Fibroblast of lung (primary cell): ENCODE data around the gene CENPE. TPM values are rescaled to one million over a fixed set of nuclear protein-coding genes. Genes with fewer than 3 reads are reported as not detected.
A peak's percentile ranks its signal among the peaks of the same experiment; 100 is the strongest.

Experiments
- DNase-seq, 2 donors: peaks; one replicate each; pipeline versions ENCODE4 v3.0.0 to v3.0.0-alpha.2; 2010; ENCODE audit warnings: low read depth in 2 of 2
- H2AFZ ChIP-seq: 2 replicates; pipeline ENCODE4 v1.5.1; 2012; ENCODE audit warnings: low read length, control low read depth, inconsistent platforms
- H3K27ac ChIP-seq: 2 replicates; pipeline ENCODE4 v1.5.1; 2011; ENCODE audit warnings: low read length, control low read depth; ENCODE audit not compliant: insufficient read depth
- H3K27me3 ChIP-seq: 2 replicates; pipeline ENCODE4 v1.5.1; 2011; ENCODE audit warnings: mild to moderate bottlenecking, low read length; ENCODE audit not compliant: control insufficient read depth, insufficient read depth
- H3K36me3 ChIP-seq: 2 replicates; pipeline ENCODE4 v1.5.1; 2011; ENCODE audit warnings: low read length; ENCODE audit not compliant: control insufficient read depth, insufficient read depth
- H3K4me1 ChIP-seq: 2 replicates; pipeline ENCODE4 v1.5.1; 2011; ENCODE audit warnings: low read length; ENCODE audit not compliant: control insufficient read depth, insufficient read depth; ENCODE audit errors: extremely low read depth
- H3K4me2 ChIP-seq: 2 replicates; pipeline ENCODE4 v1.5.1; 2011; ENCODE audit warnings: low read length, control low read depth; ENCODE audit not compliant: insufficient read depth; ENCODE audit errors: extremely low read depth
- H3K4me3 ChIP-seq, 4 experiments: fragments of 200-600 bp in 1 of 4; sonication (generic) in 1 of 4; replicated peaks in 1 of 4; 2 replicates each; pipeline ENCODE4 v1.5.1; 2011 to 2016; ENCODE audit warnings: low read length in 4 of 4, low read depth in 3 of 4, mild to moderate bottlenecking in 3 of 4, control low read depth in 2 of 4, inconsistent platforms in 1 of 4, mixed read lengths in 1 of 4; ENCODE audit not compliant: insufficient read depth in 1 of 4; ENCODE audit errors: control extremely low read depth in 1 of 4
- H3K79me2 ChIP-seq: 2 replicates; pipeline ENCODE4 v1.5.1; 2012; ENCODE audit warnings: mild to moderate bottlenecking, low read length, inconsistent platforms; ENCODE audit not compliant: control insufficient read depth, insufficient read depth
- H3K9ac ChIP-seq: 2 replicates; pipeline ENCODE4 v1.5.1; 2011; ENCODE audit warnings: mild to moderate bottlenecking, low read length, control low read depth; ENCODE audit not compliant: insufficient read depth
- H3K9me3 ChIP-seq: 2 replicates; pipeline ENCODE4 v1.5.1; 2012; ENCODE audit warnings: low read depth, low read length; ENCODE audit not compliant: control insufficient read depth, insufficient read depth
- H4K20me1 ChIP-seq: 2 replicates; pipeline ENCODE4 v1.5.1; 2011; ENCODE audit warnings: low read length; ENCODE audit not compliant: control insufficient read depth, insufficient read depth; ENCODE audit errors: extremely low read depth
- CTCF ChIP-seq, 2 donors: IDR thresholded peaks in 1 of 2; conservative IDR thresholded peaks in 1 of 2; 1 replicate in 1 of 2; 2 replicates in 1 of 2; pipeline ENCODE4 v1.5.1; 2011 to 2012; ENCODE audit warnings: low read length in 2 of 2, control low read depth in 1 of 2, inconsistent platforms in 1 of 2, low read depth in 1 of 2, mild to moderate bottlenecking in 1 of 2
- EZH2 ChIP-seq: IDR thresholded peaks from 2 replicates; pipeline ENCODE4 v1.5.1; 2012; ENCODE audit warnings: low read length, control low read depth, mild to moderate bottlenecking; ENCODE audit errors: missing control alignments
- polyA plus RNA-seq, 2 donors: library from polyadenylated mRNA; depleted of rRNA in 1 of 2; stranded (reverse) in 1 of 2; unstranded in 1 of 2; fragments of >200 nt; gene quantifications; 2 replicates each; pipeline ENCODE4 v1.2.1, GENCODE V29; 2011 to 2012; ENCODE audit warnings: missing spikeins in 1 of 2
- total RNA-seq: library from RNA; depleted of rRNA; stranded (reverse); fragments of >200 nt; gene quantifications from 2 replicates; pipeline ENCODE4 v1.2.1, GENCODE V29; 2014

The CENPE gene
- total and polyA plus RNA-seq, 2 donors (not counting 1 experiment from before 2014, with no cell fraction given) = 4.1 to 8.6 TPM

- Histone ChIP-seq H3K9ac (no peak overlapping the region), H3K4me1 (no peaks in the 10 kb centered on the region), H3K36me3 (peaks cover 3% of the 10 kb centered on the region), H2AFZ (no peak overlapping the region), H3K27ac (no peak overlapping the region), H3K9me3 (no peaks in the 10 kb centered on the region), H4K20me1 (no peaks in the 10 kb centered on the region), H3K4me2 (no peak overlapping the region), H3K4me3 (no peak overlapping the region), H3K27me3 (no peaks in the 10 kb centered on the region), H3K79me2 (no peaks in the 10 kb centered on the region)
- TF ChIP-seq CTCF (conservative IDR thresholded peaks at IDR 0.05 in 1 of 2, IDR thresholded peaks at IDR 0.05 in 1 of 2; ENCODE audit: low read depth in 1 of 2, low read length in 2 of 2) = no peak
- no peak for TF ChIP-seq EZH2
- DNase-seq = no peak
These were observed 112.5 kb downstream of the CENPE start for GRCh38 chr4:103085555-103086196.

GRCh38 chr4:103079621-103080020 lies 118.5 kb downstream of the CENPE start:
- no peak for TF ChIP-seq EZH2
- TF ChIP-seq CTCF (conservative IDR thresholded peaks at IDR 0.05 in 1 of 2, IDR thresholded peaks at IDR 0.05 in 1 of 2; ENCODE audit: low read depth in 1 of 2, low read length in 2 of 2) = no peak
- Histone ChIP-seq H3K27me3 (no peaks in the 10 kb centered on the region), H4K20me1 (no peaks in the 10 kb centered on the region), H3K27ac (no peak overlapping the region), H2AFZ (no peak overlapping the region), H3K9ac (no peak overlapping the region), H3K4me2 (no peak overlapping the region), H3K4me1 (peaks cover 5% of the 10 kb centered on the region), H3K36me3 (no peaks in the 10 kb centered on the region), H3K9me3 (no peaks in the 10 kb centered on the region), H3K4me3 (no peak overlapping the region), H3K79me2 (peaks cover 7% of the 10 kb centered on the region)
- no peak for DNase-seq

- H3K9ac ChIP-seq = peak within 1 kb of the TSS; percentile 83
- peak within 1 kb of the TSS; percentile 91 for H3K27ac ChIP-seq
- H2AFZ ChIP-seq = peak within 1 kb of the TSS; percentile 83
- H4K20me1 ChIP-seq = no peaks in the 10 kb centered on the region
- TF ChIP-seq EZH2 (no peak), CTCF (conservative IDR thresholded peaks at IDR 0.05 in 1 of 2, IDR thresholded peaks at IDR 0.05 in 1 of 2; ENCODE audit: low read depth in 1 of 2, low read length in 2 of 2) (no peak)
- peaks cover 8% of the 10 kb centered on the region for H3K79me2 ChIP-seq
- peaks cover 5% of the 10 kb centered on the region for H3K4me1 ChIP-seq
- peak within 1 kb of the TSS; percentile 78 to 87 (median 82) for H3K4me3 ChIP-seq
- no peaks in the 10 kb centered on the region for H3K36me3 ChIP-seq
- H3K9me3 ChIP-seq = no peaks in the 10 kb centered on the region
- H3K27me3 ChIP-seq = no peaks in the 10 kb centered on the region
- no peak for DNase-seq
- peak within 1 kb of the TSS; percentile 97 for H3K4me2 ChIP-seq
These were observed 121.3 kb downstream of the CENPE start, which contains the start of gene SLC9B2 for GRCh38 chr4:103076747-103077347. SLC9B2 (minus strand) TSS chr4:103076761; CDS start chr4:103067550, 9,211 bp downstream.
